GM23338 (cell line): Measurements from ENCODE around the gene INPP4B. TPM values are rescaled to one million over a fixed set of nuclear protein-coding genes. Genes with fewer than 3 reads are reported as not detected.

ENCODE experiments used
- ATAC-seq: fragments of 200-7000 bp; cut with Tn5 transposase; 3 replicates; pipeline ENCODE4 v1.9.1; 2020
- DNase-seq: peaks from one replicate; pipeline ENCODE4 v3.0.0-alpha.2; 2015; ENCODE audit warnings: low spot score
- H2AFZ ChIP-seq: fragments of 200-600 bp; sonication (generic); 2 replicates; pipeline ENCODE4 v1.8.0; 2016; ENCODE audit warnings: antibody characterized with exemption, mild to moderate bottlenecking, moderate library complexity
- H3F3A ChIP-seq: fragments of 200-600 bp; sonication (generic); replicated peaks from 2 replicates; pipeline ENCODE4 v1.8.0; 2017; ENCODE audit warnings: antibody characterized with exemption, mixed run types, low read depth
- H3K27ac ChIP-seq: fragments of 200-600 bp; sonication (generic); 2 replicates; pipeline ENCODE4 v1.6.1; 2016; ENCODE audit warnings: low read depth
- H3K27me3 ChIP-seq: fragments of 200-600 bp; sonication (generic); 2 replicates; pipeline ENCODE4 v1.8.0; 2016; ENCODE audit warnings: mild to moderate bottlenecking, mixed run types, moderate library complexity; ENCODE audit not compliant: insufficient read depth
- H3K36me3 ChIP-seq: fragments of 200-600 bp; sonication (generic); 2 replicates; pipeline ENCODE4 v1.8.0; 2016; ENCODE audit warnings: mild to moderate bottlenecking; ENCODE audit not compliant: insufficient read depth
- H3K4me1 ChIP-seq: fragments of 200-600 bp; sonication (generic); 2 replicates; pipeline ENCODE4 v1.8.0; 2016; ENCODE audit warnings: mild to moderate bottlenecking, moderate library complexity; ENCODE audit not compliant: insufficient read depth
- H3K4me2 ChIP-seq: fragments of 200-600 bp; sonication (generic); 2 replicates; pipeline ENCODE4 v1.7.1; 2017; ENCODE audit warnings: mixed run types
- H3K4me3 ChIP-seq: fragments of 200-600 bp; sonication (generic); 2 replicates; pipeline ENCODE4 v1.6.1; 2016; ENCODE audit warnings: mixed run types
- H3K79me2 ChIP-seq: fragments of 200-600 bp; sonication (generic); replicated peaks from 2 replicates; pipeline ENCODE4 v1.8.0; 2017; ENCODE audit warnings: mild to moderate bottlenecking; ENCODE audit not compliant: insufficient read depth
- H3K9me2 ChIP-seq: fragments of 200-600 bp; sonication (generic); 2 replicates; pipeline ENCODE4 v1.8.0; 2017; ENCODE audit not compliant: insufficient read depth
- H4K20me1 ChIP-seq: fragments of 200-600 bp; sonication (generic); replicated peaks from 2 replicates; pipeline ENCODE4 v1.8.0; 2017; ENCODE audit warnings: mild to moderate bottlenecking; ENCODE audit not compliant: insufficient read depth
- H3K27ac Mint-ChIP-seq: 2 replicates; pipeline ENCODE4 v1.8.0; 2020; ENCODE audit warnings: inconsistent platforms, mild to moderate bottlenecking, moderate library complexity, mixed read lengths
- H3K27me3 Mint-ChIP-seq: 3 replicates; pipeline ENCODE4 v1.8.0; 2022; ENCODE audit warnings: low read depth, mild to moderate bottlenecking, moderate library complexity, mixed read lengths, inconsistent platforms; ENCODE audit not compliant: insufficient read depth, poor library complexity
- H3K36me3 Mint-ChIP-seq: 3 replicates; pipeline ENCODE4 v1.8.0; 2021; ENCODE audit warnings: low read depth, mild to moderate bottlenecking, inconsistent platforms, moderate library complexity, mixed read lengths
- H3K4me1 Mint-ChIP-seq: 3 replicates; pipeline ENCODE4 v1.8.0; 2020; ENCODE audit warnings: mild to moderate bottlenecking, inconsistent platforms, mixed read lengths
- H3K4me3 Mint-ChIP-seq: 3 replicates; pipeline ENCODE4 v1.8.0; 2021; ENCODE audit warnings: moderate library complexity, mild to moderate bottlenecking, inconsistent platforms, mixed read lengths
- H3K9me3 Mint-ChIP-seq: 3 replicates; pipeline ENCODE4 v1.8.0; 2020; ENCODE audit warnings: moderate library complexity, mild to moderate bottlenecking, inconsistent platforms, mixed read lengths
- CREB1 ChIP-seq: fragments of 250-450 bp; sonication (Bioruptor Pico); IDR thresholded peaks from 2 replicates; pipeline ENCODE4 v1.5.0; 2020; ENCODE audit warnings: low read depth, mild to moderate bottlenecking, moderate library complexity
- EZH2 ChIP-seq: fragments of 200-600 bp; sonication (generic); IDR thresholded peaks from one replicate; pipeline ENCODE4 v1.8.0; 2017; ENCODE audit warnings: antibody characterized with exemption, mild to moderate bottlenecking, low read depth; ENCODE audit not compliant: unreplicated experiment
- EZH2phosphoT487 ChIP-seq: fragments of 200-600 bp; sonication (generic); IDR thresholded peaks from one replicate; pipeline ENCODE4 v1.8.1; 2018; ENCODE audit warnings: antibody characterized with exemption; ENCODE audit not compliant: unreplicated experiment
- JUNB ChIP-seq: IDR thresholded peaks from one replicate; pipeline ENCODE4 v1.6.1; 2016; ENCODE audit warnings: antibody characterized with exemption; ENCODE audit not compliant: unreplicated experiment
- NANOG ChIP-seq: IDR thresholded peaks from 2 replicates; pipeline ENCODE4 v1.6.1; 2016; ENCODE audit warnings: antibody characterized with exemption, borderline replicate concordance
- POLR2AphosphoS5 ChIP-seq: IDR thresholded peaks from 2 replicates; pipeline ENCODE4 v1.6.1; 2016; ENCODE audit warnings: antibody characterized with exemption, low read depth
- STAT1 ChIP-seq: IDR thresholded peaks from one replicate; pipeline ENCODE4 v1.6.1; 2016; ENCODE audit warnings: antibody characterized with exemption; ENCODE audit not compliant: unreplicated experiment
- ZNF114 ChIP-seq: fragments of 250-450 bp; sonication (Bioruptor Pico); IDR thresholded peaks from 2 replicates; pipeline ENCODE4 v1.5.0; 2020; ENCODE audit warnings: mild to moderate bottlenecking, moderate library complexity
- ZNF331 ChIP-seq: fragments of 250-450 bp; sonication (Bioruptor Pico); IDR thresholded peaks from 2 replicates; pipeline ENCODE4 v1.5.0; 2020; ENCODE audit warnings: low read depth, mild to moderate bottlenecking, moderate library complexity
- polyA plus RNA-seq: library from polyadenylated mRNA; unstranded; fragments of >200 nt; fragmentation: Nextera tagmentation; extraction: Ambion mirVana; gene quantifications from 2 replicates; pipeline ENCODE4 v1.2.1, GENCODE V29; 2016
- total RNA-seq: library from RNA; depleted of rRNA; stranded (reverse); fragments of >200 nt; shearing (Covaris generic); gene quantifications from 2 replicates; pipeline ENCODE4 v1.2.3, GENCODE V29; 2014
- TF ChIP-seq, protein P1 (sequence below), 2 experiments: fragments of 200-600 bp in 1 of 2; sonication (generic) in 1 of 2; conservative IDR thresholded peaks; 2 replicates each; pipeline versions ENCODE4 v1.5.1 to v1.6.1; 2016 to 2017; ENCODE audit warnings: antibody characterized with exemption in 2 of 2, low read depth in 2 of 2, mild to moderate bottlenecking in 2 of 2, moderate library complexity in 1 of 2
- TF ChIP-seq, protein P2 (sequence below): IDR thresholded peaks from one replicate; pipeline ENCODE4 v1.6.1; 2018; ENCODE audit warnings: antibody characterized with exemption; ENCODE audit not compliant: unreplicated experiment
- TF ChIP-seq, protein P3 (sequence below): IDR thresholded peaks from 2 replicates; pipeline ENCODE4 v1.6.1; 2016; ENCODE audit warnings: antibody characterized with exemption

Gene INPP4B
- total and polyA plus RNA-seq, 2 experiments from 2014 or later: 0.11 to 0.14 TPM

DNA sequence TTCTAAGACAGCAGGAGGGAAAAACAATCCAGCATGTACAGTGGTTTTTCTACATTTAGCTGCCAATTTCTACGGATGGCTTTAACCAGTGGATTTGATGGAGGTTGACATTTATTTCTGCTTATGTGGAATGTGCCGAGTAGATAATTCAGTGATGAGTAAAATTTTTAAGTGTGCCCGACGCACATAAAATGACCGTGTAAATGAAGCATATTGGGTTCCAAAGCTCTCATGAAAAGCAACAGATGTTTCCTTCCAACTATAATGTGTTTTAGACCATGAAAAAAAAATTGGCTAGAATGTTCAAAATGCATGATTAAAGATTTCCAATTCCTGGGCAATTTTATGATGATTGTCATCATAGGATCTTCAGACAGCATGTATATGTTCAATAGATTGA is 14.1 kb downstream of the INPP4B start:
- DNase-seq (no peak), ATAC-seq (no peak)
- Histone ChIP-seq H3K4me3 (no peak overlapping the region), H3K36me3 (no peaks in the 10 kb centered on the region), H3K4me2 (no peak overlapping the region), H3F3A (no peaks in the 10 kb centered on the region), H2AFZ (no peak overlapping the region), H3K4me1 (peaks cover 8% of the 10 kb centered on the region), H4K20me1 (no peaks in the 10 kb centered on the region), H3K79me2 (no peaks in the 10 kb centered on the region), H3K27ac (no peak overlapping the region), H3K9me2 (no peaks in the 10 kb centered on the region), H3K27me3 (no peaks in the 10 kb centered on the region)
- no peaks in the 10 kb centered on the region for H3K9me3 Mint-ChIP-seq
- peaks cover 10% of the 10 kb centered on the region for H3K4me1 Mint-ChIP-seq
- H3K36me3 Mint-ChIP-seq: no peaks in the 10 kb centered on the region
- no peak overlapping the region for H3K27ac Mint-ChIP-seq
- TF ChIP-seq, protein P1, sequence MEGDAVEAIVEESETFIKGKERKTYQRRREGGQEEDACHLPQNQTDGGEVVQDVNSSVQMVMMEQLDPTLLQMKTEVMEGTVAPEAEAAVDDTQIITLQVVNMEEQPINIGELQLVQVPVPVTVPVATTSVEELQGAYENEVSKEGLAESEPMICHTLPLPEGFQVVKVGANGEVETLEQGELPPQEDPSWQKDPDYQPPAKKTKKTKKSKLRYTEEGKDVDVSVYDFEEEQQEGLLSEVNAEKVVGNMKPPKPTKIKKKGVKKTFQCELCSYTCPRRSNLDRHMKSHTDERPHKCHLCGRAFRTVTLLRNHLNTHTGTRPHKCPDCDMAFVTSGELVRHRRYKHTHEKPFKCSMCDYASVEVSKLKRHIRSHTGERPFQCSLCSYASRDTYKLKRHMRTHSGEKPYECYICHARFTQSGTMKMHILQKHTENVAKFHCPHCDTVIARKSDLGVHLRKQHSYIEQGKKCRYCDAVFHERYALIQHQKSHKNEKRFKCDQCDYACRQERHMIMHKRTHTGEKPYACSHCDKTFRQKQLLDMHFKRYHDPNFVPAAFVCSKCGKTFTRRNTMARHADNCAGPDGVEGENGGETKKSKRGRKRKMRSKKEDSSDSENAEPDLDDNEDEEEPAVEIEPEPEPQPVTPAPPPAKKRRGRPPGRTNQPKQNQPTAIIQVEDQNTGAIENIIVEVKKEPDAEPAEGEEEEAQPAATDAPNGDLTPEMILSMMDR (conservative IDR thresholded peaks at IDR 0.05; ENCODE audit: low read depth in 2 of 2): no peak
- no peak for TF ChIP-seq STAT1
- TF ChIP-seq, protein P2, sequence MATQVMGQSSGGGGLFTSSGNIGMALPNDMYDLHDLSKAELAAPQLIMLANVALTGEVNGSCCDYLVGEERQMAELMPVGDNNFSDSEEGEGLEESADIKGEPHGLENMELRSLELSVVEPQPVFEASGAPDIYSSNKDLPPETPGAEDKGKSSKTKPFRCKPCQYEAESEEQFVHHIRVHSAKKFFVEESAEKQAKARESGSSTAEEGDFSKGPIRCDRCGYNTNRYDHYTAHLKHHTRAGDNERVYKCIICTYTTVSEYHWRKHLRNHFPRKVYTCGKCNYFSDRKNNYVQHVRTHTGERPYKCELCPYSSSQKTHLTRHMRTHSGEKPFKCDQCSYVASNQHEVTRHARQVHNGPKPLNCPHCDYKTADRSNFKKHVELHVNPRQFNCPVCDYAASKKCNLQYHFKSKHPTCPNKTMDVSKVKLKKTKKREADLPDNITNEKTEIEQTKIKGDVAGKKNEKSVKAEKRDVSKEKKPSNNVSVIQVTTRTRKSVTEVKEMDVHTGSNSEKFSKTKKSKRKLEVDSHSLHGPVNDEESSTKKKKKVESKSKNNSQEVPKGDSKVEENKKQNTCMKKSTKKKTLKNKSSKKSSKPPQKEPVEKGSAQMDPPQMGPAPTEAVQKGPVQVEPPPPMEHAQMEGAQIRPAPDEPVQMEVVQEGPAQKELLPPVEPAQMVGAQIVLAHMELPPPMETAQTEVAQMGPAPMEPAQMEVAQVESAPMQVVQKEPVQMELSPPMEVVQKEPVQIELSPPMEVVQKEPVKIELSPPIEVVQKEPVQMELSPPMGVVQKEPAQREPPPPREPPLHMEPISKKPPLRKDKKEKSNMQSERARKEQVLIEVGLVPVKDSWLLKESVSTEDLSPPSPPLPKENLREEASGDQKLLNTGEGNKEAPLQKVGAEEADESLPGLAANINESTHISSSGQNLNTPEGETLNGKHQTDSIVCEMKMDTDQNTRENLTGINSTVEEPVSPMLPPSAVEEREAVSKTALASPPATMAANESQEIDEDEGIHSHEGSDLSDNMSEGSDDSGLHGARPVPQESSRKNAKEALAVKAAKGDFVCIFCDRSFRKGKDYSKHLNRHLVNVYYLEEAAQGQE: no peak
- TF ChIP-seq POLR2AphosphoS5: no peak
- TF ChIP-seq, protein P3, sequence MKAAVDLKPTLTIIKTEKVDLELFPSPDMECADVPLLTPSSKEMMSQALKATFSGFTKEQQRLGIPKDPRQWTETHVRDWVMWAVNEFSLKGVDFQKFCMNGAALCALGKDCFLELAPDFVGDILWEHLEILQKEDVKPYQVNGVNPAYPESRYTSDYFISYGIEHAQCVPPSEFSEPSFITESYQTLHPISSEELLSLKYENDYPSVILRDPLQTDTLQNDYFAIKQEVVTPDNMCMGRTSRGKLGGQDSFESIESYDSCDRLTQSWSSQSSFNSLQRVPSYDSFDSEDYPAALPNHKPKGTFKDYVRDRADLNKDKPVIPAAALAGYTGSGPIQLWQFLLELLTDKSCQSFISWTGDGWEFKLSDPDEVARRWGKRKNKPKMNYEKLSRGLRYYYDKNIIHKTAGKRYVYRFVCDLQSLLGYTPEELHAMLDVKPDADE: no peak
- no peak for TF ChIP-seq ZNF331 (CRISPR knock-in tag)
- TF ChIP-seq CREB1 (CRISPR knock-in tag): no peak
- no peak for TF ChIP-seq ZNF114 (CRISPR knock-in tag)
- TF ChIP-seq EZH2: no peak
- no peak for TF ChIP-seq JUNB
- TF ChIP-seq EZH2phosphoT487: no peak
- TF ChIP-seq NANOG: no peak
- no peaks in the 10 kb centered on the region for H3K27me3 Mint-ChIP-seq
- H3K4me3 Mint-ChIP-seq: no peak overlapping the region
